ENCODE data around the gene TAF11L14.
"Not testable (repeated sequence)": the region's sequence is repeated elsewhere in the genome, so short reads cannot be mapped to it uniquely, and the experiment has no call there.

Gene TAF11L14

GRCh38 chr5:17634160-17634559 lies at the start of gene TAF11L14:
TSS of gene TAF11L14 (plus strand) at chr5:17634460.
- TF ChIP-seq POLR2A (IDR thresholded peaks at IDR 0.05; ENCODE audit: extremely low read depth, insufficient read length) (no peak), MYC (IDR thresholded peaks at IDR 0.05; ENCODE audit: low read depth, low read length) (no peak), CTCF (IDR thresholded peaks at IDR 0.05; ENCODE audit: low read depth, low read length) (no peak), MAX (IDR thresholded peaks at IDR 0.05; ENCODE audit: low read depth, low read length) (no peak)
- no peak within 1 kb of the TSS for H3K4me3 ChIP-seq (ENCODE audit: low read depth, low read length)
- DNase-seq (ENCODE audit: low read depth) = no peak

- H3K4me3 ChIP-seq (ENCODE audit: low read depth, low read length); DNase-seq (ENCODE audit: low read depth): not testable (repeated sequence)
These were observed 48.6 kb upstream of the TAF11L14 start, which contains the start of gene TAF11L7 for GRCh38 chr5:17585658-17586057. TSS of gene TAF11L7 (minus strand) at chr5:17585758.

- not testable (repeated sequence) for DNase-seq (ENCODE audit: low read depth); H3K4me3 ChIP-seq (ENCODE audit: low read depth, low read length)
These were observed 43.4 kb upstream of the TAF11L14 start, which contains the start of gene TAF11L8 for GRCh38 chr5:17590860-17591259. TSS of gene TAF11L8 (minus strand) at chr5:17590960.

- not testable (repeated sequence) for DNase-seq (ENCODE audit: low read depth)
These were observed 40.0 kb upstream of the TAF11L14 start, which contains the start of gene TAF11L9 for GRCh38 chr5:17594255-17594654. TSS of gene TAF11L9 (minus strand) at chr5:17594394.

GRCh38 chr5:17597728-17598127 lies 36.5 kb upstream of the TAF11L14 start, which contains the start of gene TAF11L10:
TSS of gene TAF11L10 (minus strand) at chr5:17597828.
- not testable (repeated sequence) for H3K4me3 ChIP-seq (ENCODE audit: low read depth, low read length); DNase-seq (ENCODE audit: low read depth)

More at GRCh38 chr5:17594255-17594654, 40.0 kb upstream of the TAF11L14 start, which contains the start of gene TAF11L9:
- not testable (repeated sequence) for H3K4me3 ChIP-seq (ENCODE audit: low read depth, low read length)

- not testable (repeated sequence) for DNase-seq (ENCODE audit: low read depth)
These were observed 30.4 kb upstream of the TAF11L14 start, which contains the start of gene TAF11L11 for GRCh38 chr5:17603880-17604279. TSS of gene TAF11L11 (plus strand) at chr5:17604183.

GRCh38 chr5:17604951-17605350 lies 29.3 kb upstream of the TAF11L14 start:
- no peak for DNase-seq (ENCODE audit: low read depth)
- TF ChIP-seq MYC (IDR thresholded peaks at IDR 0.05; ENCODE audit: low read depth, low read length) (no peak), MAX (IDR thresholded peaks at IDR 0.05; ENCODE audit: low read depth, low read length) (no peak), POLR2A (IDR thresholded peaks at IDR 0.05; ENCODE audit: extremely low read depth, insufficient read length) (no peak), CTCF (IDR thresholded peaks at IDR 0.05; ENCODE audit: low read depth, low read length) (no peak)
- H3K4me3 ChIP-seq (ENCODE audit: low read depth, low read length) = no peak overlapping the region

More at GRCh38 chr5:17603880-17604279, 30.4 kb upstream of the TAF11L14 start, which contains the start of gene TAF11L11:
- H3K4me3 ChIP-seq (ENCODE audit: low read depth, low read length) = not testable (repeated sequence)

GRCh38 chr5:17607461-17607860 lies 26.8 kb upstream of the TAF11L14 start:
- DNase-seq (ENCODE audit: low read depth) = not testable (repeated sequence)

GRCh38 chr5:17610092-17610491 lies 24.2 kb upstream of the TAF11L14 start, which contains the start of gene TAF11L12:
TSS of gene TAF11L12 (plus strand) at chr5:17610392.
- not testable (repeated sequence) for H3K4me3 ChIP-seq (ENCODE audit: low read depth, low read length); DNase-seq (ENCODE audit: low read depth)

More at GRCh38 chr5:17607461-17607860, 26.8 kb upstream of the TAF11L14 start:
- H3K4me3 ChIP-seq (ENCODE audit: low read depth, low read length) = not testable (repeated sequence)

GRCh38 chr5:17614872-17615605 lies 19.2 kb upstream of the TAF11L14 start:
- no peak for DNase-seq (ENCODE audit: low read depth)
- TF ChIP-seq POLR2A (IDR thresholded peaks at IDR 0.05; ENCODE audit: extremely low read depth, insufficient read length) (no peak), MYC (IDR thresholded peaks at IDR 0.05; ENCODE audit: low read depth, low read length) (no peak), CTCF (IDR thresholded peaks at IDR 0.05; ENCODE audit: low read depth, low read length) (no peak), MAX (IDR thresholded peaks at IDR 0.05; ENCODE audit: low read depth, low read length) (no peak)
- H3K4me3 ChIP-seq (ENCODE audit: low read depth, low read length) = no peak overlapping the region
